GM21381 (cell line): ENCODE measurements around the gene RET.

ENCODE experiments used
- ATAC-seq: cut with Tn5 transposase; IDR thresholded peaks from one replicate; pipeline ENCODE4 v1.9.1; 2021; ENCODE audit warnings: mild to moderate bottlenecking, moderate library complexity; ENCODE audit not compliant: unreplicated experiment

The RET gene

GRCh38 chr10:43044448-43044921 lies 32.4 kb upstream of the RET start:
- ATAC-seq = no peak

- ATAC-seq = no peak
Observed at GRCh38 chr10:43044961-43045621, 31.8 kb upstream of the RET start.

GRCh38 chr10:43045631-43046287 lies 31.1 kb upstream of the RET start:
- no peak for ATAC-seq

- no peak for ATAC-seq
Observed at GRCh38 chr10:43046288-43046991, 30.4 kb upstream of the RET start.

- no peak for ATAC-seq
Observed at GRCh38 chr10:43047288-43047970, 29.4 kb upstream of the RET start.

GRCh38 chr10:43048301-43049051 lies 28.4 kb upstream of the RET start:
- ATAC-seq = no peak

GRCh38 chr10:43049081-43049551 lies 27.8 kb upstream of the RET start:
- no peak for ATAC-seq

- ATAC-seq = no peak
Observed at GRCh38 chr10:43050011-43050410, 26.9 kb upstream of the RET start.

GRCh38 chr10:43053825-43054224 lies 23.0 kb upstream of the RET start:
- no peak for ATAC-seq

- ATAC-seq = no peak
Observed at GRCh38 chr10:43054593-43054992, 22.3 kb upstream of the RET start.

GRCh38 chr10:43055217-43055616 lies 21.7 kb upstream of the RET start:
- no peak for ATAC-seq

- ATAC-seq = no peak
Observed at GRCh38 chr10:43055991-43056567, 20.8 kb upstream of the RET start.

GRCh38 chr10:43056568-43057011 lies 20.3 kb upstream of the RET start:
- no peak for ATAC-seq

- ATAC-seq = no peak
Observed at GRCh38 chr10:43057231-43057711, 19.6 kb upstream of the RET start.

GRCh38 chr10:43057831-43058340 lies 19.0 kb upstream of the RET start:
- no peak for ATAC-seq

- no peak for ATAC-seq
Observed at GRCh38 chr10:43058716-43059335, 18.0 kb upstream of the RET start.

- no peak for ATAC-seq
Observed at GRCh38 chr10:43059336-43059720, 17.5 kb upstream of the RET start.

- no peak for ATAC-seq
Observed at GRCh38 chr10:43059828-43060227, 17.0 kb upstream of the RET start.

- ATAC-seq = no peak
Observed at GRCh38 chr10:43060291-43060690, 16.6 kb upstream of the RET start.
